HEK293 (cell line): ENCODE results near the gene OPCML.

Experiments used
- CTCF ChIA-PET: fragments of 350-600 bp; formaldehyde crosslinking; extraction: SDS; loops from one replicate; lab custom pipeline; 2021; ENCODE audit warnings: antibody characterized with exemption; lab: Yijun Ruan, JAX
- POLR2A ChIA-PET: fragments of 300-600 bp; formaldehyde crosslinking; extraction: SDS; loops from one replicate; lab custom pipeline; 2020; ENCODE audit warnings: antibody characterized with exemption, inconsistent platforms; lab: Yijun Ruan, JAX
- H3K27ac ChIP-seq: fragments of 200-500 bp; sonication (Bioruptor generic); 2 replicates; pipeline ENCODE4 v1.5.1; 2014; ENCODE audit warnings: low read depth, low read length, control low read depth, inconsistent platforms; ENCODE audit errors: extremely low read depth
- H3K36me3 ChIP-seq, 2 experiments: fragments of 200-500 bp in 1 of 2; sonication (Bioruptor generic) in 1 of 2; 1 replicate in 1 of 2; 2 replicates in 1 of 2; pipeline ENCODE4 v1.5.1; 2014 to 2017; ENCODE audit warnings: inconsistent platforms in 2 of 2, low read length in 2 of 2; ENCODE audit not compliant: control insufficient read depth in 2 of 2, insufficient read depth in 1 of 2
- H3K4me1 ChIP-seq: fragments of 200-500 bp; sonication (Bioruptor generic); 2 replicates; pipeline ENCODE4 v1.5.1; 2014; ENCODE audit warnings: mild to moderate bottlenecking, low read length, inconsistent platforms; ENCODE audit not compliant: control insufficient read depth, insufficient read depth
- H3K4me3 ChIP-seq: 2 replicates; pipeline ENCODE4 v1.5.1; 2011; ENCODE audit warnings: low read depth, mild to moderate bottlenecking, control low read depth, low read length, moderate library complexity
- H3K9me3 ChIP-seq: fragments of 200-500 bp; sonication (Bioruptor generic); 2 replicates; pipeline ENCODE4 v1.5.1; 2014; ENCODE audit warnings: low read depth, low read length, inconsistent platforms; ENCODE audit not compliant: control insufficient read depth, insufficient read depth
- BCL11B ChIP-seq: fragments of 450-650 bp; formaldehyde crosslinking; IDR thresholded peaks from 2 replicates; pipeline ENCODE4 v1.5.1; 2016; ENCODE audit warnings: low read depth, missing biosample characterization, missing genetic modification characterization
- GLI2 ChIP-seq: fragments of 450-650 bp; formaldehyde crosslinking; IDR thresholded peaks from 2 replicates; pipeline ENCODE4; 2017; ENCODE audit warnings: missing biosample characterization, missing genetic modification characterization, low read depth, borderline replicate concordance
- HOXA7 ChIP-seq: sonication (generic); formaldehyde crosslinking; IDR thresholded peaks from 2 replicates; pipeline ENCODE4 v1.8.1; 2022; ENCODE audit warnings: missing genetic modification reagents, borderline replicate concordance
- IKZF3 ChIP-seq: fragments of 450-650 bp; IDR thresholded peaks from 2 replicates; pipeline ENCODE4 v1.5.0; 2018; ENCODE audit warnings: missing biosample characterization, mild to moderate bottlenecking, missing genetic modification characterization, moderate library complexity
- MYNN ChIP-seq: fragments of 450-650 bp; formaldehyde crosslinking; IDR thresholded peaks from 2 replicates; pipeline ENCODE4 v1.5.1; 2016; ENCODE audit warnings: missing biosample characterization, missing genetic modification characterization, borderline replicate concordance
- SALL2 ChIP-seq: fragments of 450-650 bp; formaldehyde crosslinking; IDR thresholded peaks from 2 replicates; pipeline ENCODE4 v1.5.0; 2017; ENCODE audit warnings: missing biosample characterization, mild to moderate bottlenecking, missing genetic modification characterization, borderline replicate concordance
- SCRT2 ChIP-seq: fragments of 450-650 bp; formaldehyde crosslinking; IDR thresholded peaks from 2 replicates; pipeline ENCODE4 v1.5.1; 2016; ENCODE audit warnings: missing biosample characterization, missing genetic modification characterization
- ZBTB21 ChIP-seq: fragments of 450-650 bp; formaldehyde crosslinking; IDR thresholded peaks from 2 replicates; pipeline ENCODE4 v1.5.1; 2017; ENCODE audit warnings: missing biosample characterization, missing genetic modification characterization
- ZBTB49 ChIP-seq: fragments of 450-650 bp; formaldehyde crosslinking; IDR thresholded peaks from 2 replicates; pipeline ENCODE4 v1.5.1; 2016; ENCODE audit warnings: missing biosample characterization, missing genetic modification characterization, low read depth
- ZFP41 ChIP-seq: fragments of 450-650 bp; formaldehyde crosslinking; IDR thresholded peaks from 2 replicates; pipeline ENCODE4 v1.5.1; 2016; ENCODE audit warnings: missing biosample characterization, missing genetic modification characterization, borderline replicate concordance
- ZNF114 ChIP-seq: fragments of 450-650 bp; formaldehyde crosslinking; IDR thresholded peaks from 2 replicates; pipeline ENCODE4 v1.5.0; 2017; ENCODE audit warnings: missing biosample characterization, missing genetic modification characterization
- ZNF138 ChIP-seq: fragments of 450-650 bp; formaldehyde crosslinking; IDR thresholded peaks from 2 replicates; pipeline ENCODE4 v1.5.1; 2016; ENCODE audit warnings: missing biosample characterization, missing genetic modification characterization, borderline replicate concordance
- ZNF157 ChIP-seq: fragments of 450-650 bp; formaldehyde crosslinking; IDR thresholded peaks from 2 replicates; pipeline ENCODE4 v1.5.1; 2016; ENCODE audit warnings: missing biosample characterization, missing genetic modification characterization
- ZNF175 ChIP-seq: fragments of 450-650 bp; formaldehyde crosslinking; IDR thresholded peaks from 2 replicates; pipeline ENCODE4 v1.5.1; 2016; ENCODE audit warnings: missing biosample characterization, missing genetic modification characterization
- ZNF214 ChIP-seq: fragments of 450-650 bp; formaldehyde crosslinking; IDR thresholded peaks from 2 replicates; pipeline ENCODE4 v1.5.1; 2017; ENCODE audit warnings: missing biosample characterization, mild to moderate bottlenecking, missing genetic modification characterization, borderline replicate concordance
- ZNF394 ChIP-seq: fragments of 450-650 bp; formaldehyde crosslinking; IDR thresholded peaks from 2 replicates; pipeline ENCODE4 v1.5.1; 2016; ENCODE audit warnings: missing biosample characterization, missing genetic modification characterization, mild to moderate bottlenecking, moderate library complexity, borderline replicate concordance
- ZNF404 ChIP-seq: fragments of 450-650 bp; formaldehyde crosslinking; IDR thresholded peaks from 2 replicates; pipeline ENCODE4 v1.5.1; 2017; ENCODE audit warnings: missing biosample characterization, missing genetic modification characterization
- ZNF426 ChIP-seq: fragments of 450-650 bp; formaldehyde crosslinking; IDR thresholded peaks from 2 replicates; pipeline ENCODE4 v1.5.1; 2017; ENCODE audit warnings: missing biosample characterization, missing genetic modification characterization, mild to moderate bottlenecking, inconsistent platforms, moderate library complexity
- ZNF549 ChIP-seq: fragments of 450-650 bp; IDR thresholded peaks from 2 replicates; pipeline ENCODE4 v1.5.1; 2018; ENCODE audit warnings: missing biosample characterization, missing genetic modification characterization, mild to moderate bottlenecking, inconsistent platforms, moderate library complexity
- ZNF654 ChIP-seq: fragments of 450-650 bp; formaldehyde crosslinking; IDR thresholded peaks from 2 replicates; pipeline ENCODE4 v1.5.1; 2016; ENCODE audit warnings: low read depth, missing biosample characterization, missing genetic modification characterization
- ZNF677 ChIP-seq: fragments of 450-650 bp; IDR thresholded peaks from 2 replicates; pipeline ENCODE4 v1.5.0; 2018; ENCODE audit warnings: missing biosample characterization, mild to moderate bottlenecking, missing genetic modification characterization, moderate library complexity
- TF ChIP-seq, protein P1 (sequence below): fragments of 450-650 bp; formaldehyde crosslinking; IDR thresholded peaks from 2 replicates; pipeline ENCODE4 v1.5.1; 2017; ENCODE audit warnings: missing biosample characterization, missing genetic modification characterization
- TF ChIP-seq, protein P2 (sequence below): IDR thresholded peaks from 2 replicates; pipeline ENCODE4 v1.6.1; 2011; ENCODE audit warnings: mild to moderate bottlenecking, low read depth, low read length, borderline replicate concordance

OPCML gene

DNA sequence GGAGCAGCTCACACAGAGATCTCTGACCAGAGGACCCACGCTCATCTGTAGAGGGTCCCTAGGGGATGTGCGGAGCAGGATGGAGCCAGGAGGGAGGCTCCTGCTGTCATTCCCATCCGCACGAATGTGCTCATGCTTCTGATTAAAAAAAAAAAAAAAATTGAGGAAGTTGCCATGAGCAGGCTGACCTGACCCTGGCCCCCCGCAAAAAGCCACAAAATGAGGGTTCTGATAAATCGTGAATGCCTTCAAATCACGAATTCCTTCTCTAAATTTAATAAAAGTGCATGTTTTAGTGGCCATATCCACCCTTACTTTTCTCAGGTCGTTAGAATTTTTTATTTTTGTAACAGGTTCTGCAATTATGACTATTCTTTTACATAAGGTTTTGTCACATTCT lies 378.2 kb downstream of the OPCML start (continued):
- TF ChIP-seq ZNF394 (tag by site-specific recombination), result no peak

DNA sequence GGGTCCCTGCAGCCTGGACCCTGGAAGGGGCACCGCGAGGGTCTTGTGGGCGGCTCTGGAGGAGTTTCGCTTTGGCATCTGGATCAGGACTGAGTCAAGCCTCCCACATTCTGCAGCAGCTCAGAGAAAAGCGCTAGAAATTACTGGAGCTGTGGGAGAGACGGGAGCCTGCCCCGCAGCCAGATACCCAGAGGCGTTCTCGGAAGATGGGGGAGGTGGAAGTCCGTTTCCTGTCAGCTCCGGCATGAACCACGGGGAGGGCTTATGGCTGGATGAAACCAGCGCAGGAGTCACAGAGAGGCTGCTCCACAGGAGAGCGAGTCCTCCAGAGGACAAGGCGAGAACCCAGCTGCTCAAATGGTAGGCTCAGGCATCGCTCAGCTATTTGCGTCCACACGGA lies 379.3 kb downstream of the OPCML start:
- no peak overlapping the region for H3K27ac ChIP-seq
- no peaks in the 10 kb centered on the region for H3K36me3 ChIP-seq
- H3K9me3 ChIP-seq, result no peaks in the 10 kb centered on the region
- H3K4me3 ChIP-seq, result no peak overlapping the region
- no peaks in the 10 kb centered on the region for H3K4me1 ChIP-seq
- ChIA-PET POLR2A (no interaction called here), CTCF (interaction anchor here (1.1 to 1.2 kb wide), 2 partner anchors 11 to 18 kb away, joined by 4 to 5 read pairs; no protein-coding TSS in a partner anchor)
- TF ChIP-seq, protein P1, sequence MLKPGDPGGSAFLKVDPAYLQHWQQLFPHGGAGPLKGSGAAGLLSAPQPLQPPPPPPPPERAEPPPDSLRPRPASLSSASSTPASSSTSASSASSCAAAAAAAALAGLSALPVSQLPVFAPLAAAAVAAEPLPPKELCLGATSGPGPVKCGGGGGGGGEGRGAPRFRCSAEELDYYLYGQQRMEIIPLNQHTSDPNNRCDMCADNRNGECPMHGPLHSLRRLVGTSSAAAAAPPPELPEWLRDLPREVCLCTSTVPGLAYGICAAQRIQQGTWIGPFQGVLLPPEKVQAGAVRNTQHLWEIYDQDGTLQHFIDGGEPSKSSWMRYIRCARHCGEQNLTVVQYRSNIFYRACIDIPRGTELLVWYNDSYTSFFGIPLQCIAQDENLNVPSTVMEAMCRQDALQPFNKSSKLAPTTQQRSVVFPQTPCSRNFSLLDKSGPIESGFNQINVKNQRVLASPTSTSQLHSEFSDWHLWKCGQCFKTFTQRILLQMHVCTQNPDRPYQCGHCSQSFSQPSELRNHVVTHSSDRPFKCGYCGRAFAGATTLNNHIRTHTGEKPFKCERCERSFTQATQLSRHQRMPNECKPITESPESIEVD (tag by site-specific recombination), result no peak
- TF ChIP-seq ZNF404 (tag by site-specific recombination), result no peak

DNA sequence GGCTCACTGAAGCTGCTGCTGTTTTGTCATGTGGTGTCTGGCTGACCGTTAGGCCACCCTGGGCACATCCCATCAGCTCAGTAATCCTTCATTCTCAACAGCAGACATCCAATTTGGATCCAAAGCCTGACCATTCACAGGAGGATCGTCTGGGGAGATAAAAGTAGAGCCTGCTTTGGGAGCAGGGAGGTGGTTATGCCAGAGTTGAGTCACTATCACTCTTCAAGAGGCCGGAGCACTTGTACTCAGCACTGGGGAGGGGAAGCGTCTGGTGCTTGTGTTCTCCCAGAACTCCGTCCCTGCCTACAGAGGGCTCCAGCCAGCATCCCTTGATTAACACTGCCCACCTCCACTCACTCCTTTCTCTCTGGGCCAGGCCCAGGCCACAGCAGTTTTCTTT lies 382.6 kb downstream of the OPCML start:
- H3K4me3 ChIP-seq, result no peak overlapping the region
- TF ChIP-seq ZNF426 (tag by site-specific recombination) (no peak), ZNF677 (tag by site-specific recombination) (no peak), BCL11B (tag by site-specific recombination) (no peak), ZFP41 (no peak), SCRT2 (tag by site-specific recombination) (no peak), ZNF157 (no peak), ZNF214 (tag by site-specific recombination) (no peak), ZBTB21 (tag by site-specific recombination) (no peak), ZNF404 (tag by site-specific recombination) (no peak), MYNN (tag by site-specific recombination) (no peak)
- H3K27ac ChIP-seq, result no peak overlapping the region
- H3K9me3 ChIP-seq, result no peaks in the 10 kb centered on the region
- no peaks in the 10 kb centered on the region for H3K36me3 ChIP-seq
- POLR2A ChIA-PET, result no interaction called here
- CTCF ChIA-PET, result interaction anchor here (1.2 kb wide), 1 partner anchor 15 kb away, joined by 3 read pairs; no protein-coding TSS in a partner anchor
- no peaks in the 10 kb centered on the region for H3K4me1 ChIP-seq

- no peaks in the 10 kb centered on the region for H3K9me3 ChIP-seq
- ChIA-PET CTCF (interaction anchor here (0.6 kb wide), 1 partner anchor 142 kb away, joined by 3 read pairs; no protein-coding TSS in a partner anchor), POLR2A (no interaction called here)
- TF ChIP-seq ZNF214 (tag by site-specific recombination) (no peak), ZNF549 (tag by site-specific recombination) (no peak), ZNF114 (tag by site-specific recombination) (no peak), ZNF654 (tag by site-specific recombination) (no peak), ZBTB49 (no peak), IKZF3 (no peak), ZNF175 (tag by site-specific recombination) (no peak), GLI2 (tag by site-specific recombination) (no peak), ZFP41 (no peak), HOXA7 (CRISPR knock-in tag) (no peak), ZNF138 (tag by site-specific recombination) (no peak), SALL2 (tag by site-specific recombination) (no peak)
- TF ChIP-seq, protein P2, sequence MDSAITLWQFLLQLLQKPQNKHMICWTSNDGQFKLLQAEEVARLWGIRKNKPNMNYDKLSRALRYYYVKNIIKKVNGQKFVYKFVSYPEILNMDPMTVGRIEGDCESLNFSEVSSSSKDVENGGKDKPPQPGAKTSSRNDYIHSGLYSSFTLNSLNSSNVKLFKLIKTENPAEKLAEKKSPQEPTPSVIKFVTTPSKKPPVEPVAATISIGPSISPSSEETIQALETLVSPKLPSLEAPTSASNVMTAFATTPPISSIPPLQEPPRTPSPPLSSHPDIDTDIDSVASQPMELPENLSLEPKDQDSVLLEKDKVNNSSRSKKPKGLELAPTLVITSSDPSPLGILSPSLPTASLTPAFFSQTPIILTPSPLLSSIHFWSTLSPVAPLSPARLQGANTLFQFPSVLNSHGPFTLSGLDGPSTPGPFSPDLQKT, result no peak
- no peaks in the 10 kb centered on the region for H3K4me1 ChIP-seq
- no peaks in the 10 kb centered on the region for H3K36me3 ChIP-seq
- no peak overlapping the region for H3K27ac ChIP-seq
- no peak overlapping the region for H3K4me3 ChIP-seq
These were observed 384.7 kb downstream of the OPCML start for GRCh38 chr11:133147625-133148024.
